Skeletal muscle tissue (tissue), 4 donors: ENCODE measurements around the gene CLTCL1. TPM values are rescaled to one million over a fixed set of nuclear protein-coding genes. Genes with fewer than 3 reads are reported as not detected.
"Not testable (repeated sequence)": the region's sequence is repeated elsewhere in the genome, so short reads cannot be mapped to it uniquely, and the experiment has no call there.

Experiments used
- H3K27ac ChIP-seq: one replicate; pipeline ENCODE4 v1.7.0; 2013; ENCODE audit warnings: mild to moderate bottlenecking, low read depth, low read length, inconsistent platforms
- H3K27me3 ChIP-seq, 3 donors: one replicate each; pipeline ENCODE4 v1.7.0; 2013; ENCODE audit warnings: low read length in 3 of 3; ENCODE audit not compliant: control insufficient read depth in 3 of 3, insufficient read depth in 3 of 3
- H3K36me3 ChIP-seq, 3 donors: one replicate each; pipeline ENCODE4 v1.7.0; 2013; ENCODE audit warnings: low read length in 3 of 3; ENCODE audit not compliant: control insufficient read depth in 3 of 3, insufficient read depth in 3 of 3
- H3K4me1 ChIP-seq, 3 donors: one replicate each; pipeline ENCODE4 v1.7.0; 2013; ENCODE audit warnings: low read length in 3 of 3, mild to moderate bottlenecking in 3 of 3; ENCODE audit not compliant: control insufficient read depth in 3 of 3, insufficient read depth in 3 of 3
- H3K4me3 ChIP-seq, 3 donors: one replicate each; pipeline ENCODE4 v1.7.0; 2013; ENCODE audit warnings: low read length in 3 of 3
- H3K9ac ChIP-seq, 3 donors: one replicate each; pipeline ENCODE4 v1.7.0; 2013; ENCODE audit warnings: low read length in 3 of 3, mild to moderate bottlenecking in 3 of 3, moderate library complexity in 2 of 3, low read depth in 1 of 3
- H3K9me3 ChIP-seq, 3 donors: one replicate each; pipeline ENCODE4 v1.7.0; 2013; ENCODE audit warnings: low read length in 3 of 3; ENCODE audit not compliant: control insufficient read depth in 3 of 3
- total RNA-seq: library from RNA; depleted of rRNA; stranded (reverse); fragments of >200 nt; gene quantifications from one replicate; pipeline ENCODE4 v1.2.3, GENCODE V29; 2014
- donor health status: Osteomylitis.

Gene CLTCL1
- total RNA-seq, 1 donor from 2014 or later = 33.4 TPM

- no peaks in the 10 kb centered on the region for H3K9me3 ChIP-seq
- no peak overlapping the region for H3K4me3 ChIP-seq
- H3K27ac ChIP-seq = peak overlapping the region; percentile 64
Measured at GRCh38 chr22:19260194-19260593, 31.3 kb downstream of the CLTCL1 start.

GRCh38 chr22:19258968-19259288 lies 32.6 kb downstream of the CLTCL1 start:
- H3K27ac ChIP-seq = peak overlapping the region; percentile 64
- not testable (repeated sequence) for H3K4me3 ChIP-seq, H3K9me3 ChIP-seq, H3K9ac ChIP-seq, H3K27me3 ChIP-seq
- peaks cover 7 to 15% (median 12%) of the 10 kb centered on the region in 3 donors for H3K36me3 ChIP-seq
- peaks cover 2 to 12% (median 5%) of the 10 kb centered on the region in 3 donors for H3K4me1 ChIP-seq

More at GRCh38 chr22:19260194-19260593, 31.3 kb downstream of the CLTCL1 start:
- no peaks in the 10 kb centered on the region for H3K27me3 ChIP-seq
- peaks cover 2 to 12% (median 5%) of the 10 kb centered on the region in 3 donors for H3K4me1 ChIP-seq
- peaks cover 7 to 11% (median 11%) of the 10 kb centered on the region in 3 donors for H3K36me3 ChIP-seq
- peak overlapping the region in 1 of 3 donors; percentile 40 for H3K9ac ChIP-seq

GRCh38 chr22:19258371-19258770 lies 33.1 kb downstream of the CLTCL1 start:
- Histone ChIP-seq H3K27me3 (no peaks in the 10 kb centered on the region), H3K9me3 (no peaks in the 10 kb centered on the region), H3K9ac (no peak overlapping the region), H3K27ac (no peak overlapping the region), H3K4me3 (no peak overlapping the region), H3K4me1 (peaks cover 2 to 12% (median 5%) of the 10 kb centered on the region in 3 donors), H3K36me3 (peaks cover 11 to 18% (median 14%) of the 10 kb centered on the region in 3 donors)

GRCh38 chr22:19256362-19256761 lies 35.2 kb downstream of the CLTCL1 start:
- not testable (repeated sequence) for H3K9ac ChIP-seq, H3K27me3 ChIP-seq, H3K27ac ChIP-seq, H3K4me3 ChIP-seq, H3K9me3 ChIP-seq
- Histone ChIP-seq H3K36me3 (peaks cover 20 to 29% (median 26%) of the 10 kb centered on the region in 3 donors), H3K4me1 (peaks cover 2 to 12% (median 5%) of the 10 kb centered on the region in 3 donors)

GRCh38 chr22:19253143-19253542 lies 38.4 kb downstream of the CLTCL1 start:
- Histone ChIP-seq H3K9me3 (no peaks in the 10 kb centered on the region), H3K9ac (no peak overlapping the region), H3K27me3 (no peaks in the 10 kb centered on the region), H3K36me3 (peaks cover 17 to 29% (median 24%) of the 10 kb centered on the region in 3 donors), H3K4me3 (no peak overlapping the region), H3K27ac (no peak overlapping the region), H3K4me1 (peaks cover 0 to under 1% (median 0%) of the 10 kb centered on the region in 3 donors)

- Histone ChIP-seq H3K36me3 (peaks cover 14 to 27% (median 26%) of the 10 kb centered on the region in 3 donors), H3K4me3 (no peak overlapping the region), H3K27me3 (no peaks in the 10 kb centered on the region), H3K4me1 (peaks cover 2 to 17% (median 9%) of the 10 kb centered on the region in 3 donors), H3K27ac (no peak overlapping the region), H3K9ac (no peak overlapping the region), H3K9me3 (no peaks in the 10 kb centered on the region)
Measured at GRCh38 chr22:19244600-19245352, 46.7 kb downstream of the CLTCL1 start.

GRCh38 chr22:19242699-19243098 lies 48.8 kb downstream of the CLTCL1 start:
- Histone ChIP-seq H3K27ac (no peak overlapping the region), H3K9me3 (no peaks in the 10 kb centered on the region), H3K9ac (no peak overlapping the region), H3K4me3 (no peak overlapping the region), H3K4me1 (peaks cover 16 to 31% (median 22%) of the 10 kb centered on the region in 3 donors), H3K36me3 (peaks cover 14 to 31% (median 23%) of the 10 kb centered on the region in 3 donors), H3K27me3 (no peaks in the 10 kb centered on the region)

GRCh38 chr22:19241593-19241906 lies 50.0 kb downstream of the CLTCL1 start:
- H3K36me3 ChIP-seq = peaks cover 16 to 34% (median 30%) of the 10 kb centered on the region in 3 donors
- H3K4me1 ChIP-seq = peaks cover 16 to 31% (median 22%) of the 10 kb centered on the region in 3 donors

GRCh38 chr22:19240813-19241592 lies 50.5 kb downstream of the CLTCL1 start:
- peak overlapping the region; percentile 19 for H3K27ac ChIP-seq
- H3K9ac ChIP-seq = peak overlapping the region in 2 of 3 donors; percentile 12 to 13
- peaks cover 16 to 31% (median 22%) of the 10 kb centered on the region in 3 donors for H3K4me1 ChIP-seq
- no peaks in the 10 kb centered on the region for H3K9me3 ChIP-seq
- H3K27me3 ChIP-seq = no peaks in the 10 kb centered on the region
- H3K36me3 ChIP-seq = peaks cover 16 to 34% (median 32%) of the 10 kb centered on the region in 3 donors
- no peak overlapping the region for H3K4me3 ChIP-seq

More at GRCh38 chr22:19241593-19241906, 50.0 kb downstream of the CLTCL1 start:
- no peaks in the 10 kb centered on the region for H3K9me3 ChIP-seq
- no peak overlapping the region for H3K4me3 ChIP-seq
- H3K27me3 ChIP-seq = no peaks in the 10 kb centered on the region
- H3K9ac ChIP-seq = no peak overlapping the region
- H3K27ac ChIP-seq = no peak overlapping the region

GRCh38 chr22:19239464-19239863 lies 52.1 kb downstream of the CLTCL1 start:
- Histone ChIP-seq H3K27me3 (no peaks in the 10 kb centered on the region), H3K27ac (peak overlapping the region; percentile 1), H3K36me3 (peaks cover 16 to 44% (median 29%) of the 10 kb centered on the region in 3 donors), H3K9me3 (no peaks in the 10 kb centered on the region), H3K4me1 (peaks cover 23 to 45% (median 25%) of the 10 kb centered on the region in 3 donors), H3K9ac (peak overlapping the region in 1 of 3 donors; percentile 10), H3K4me3 (no peak overlapping the region)
